ENCODE measurements around the gene R3HDM2.

The R3HDM2 gene

DNA sequence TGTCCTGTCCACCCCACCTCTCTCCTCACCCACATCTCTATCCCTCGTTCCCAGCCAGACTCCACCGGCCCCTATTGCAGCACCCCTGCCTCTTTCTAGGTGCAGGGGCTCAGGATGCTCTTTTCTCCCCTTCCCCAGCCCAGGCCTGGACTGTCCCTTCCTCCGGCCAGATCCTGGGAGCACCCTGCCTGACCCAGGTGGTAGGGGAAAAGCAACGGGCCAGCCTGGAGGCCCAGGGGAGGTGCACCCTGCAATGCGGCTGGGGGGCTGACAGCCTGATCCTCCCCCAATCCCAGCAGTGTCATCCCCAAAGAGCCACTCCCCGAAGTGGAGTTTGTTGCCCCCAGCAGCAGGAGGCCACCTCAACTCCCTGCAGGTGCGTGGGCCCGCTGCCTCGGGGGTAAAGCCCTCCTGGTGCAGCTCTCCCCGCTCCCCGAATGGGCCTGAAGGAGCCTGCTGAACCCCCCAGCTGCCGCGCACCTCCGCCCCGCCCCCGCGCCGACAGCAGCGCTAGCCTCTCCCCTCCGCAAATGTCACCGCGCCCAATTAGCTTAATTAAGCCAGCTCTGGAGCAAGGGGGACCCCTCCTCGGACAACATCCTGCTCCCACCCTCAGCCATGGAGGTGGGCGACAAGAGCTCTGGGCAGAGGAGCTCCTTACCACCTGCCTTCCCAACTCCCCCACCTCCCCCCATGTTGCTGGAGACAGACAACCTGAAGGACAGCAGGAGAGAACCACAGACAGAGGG is 209.5 kb downstream of the R3HDM2 start:
- TF ChIP-seq GATA2 (IDR thresholded peaks at IDR 0.05; ENCODE audit: low read depth, low read length) (no peak), GATA3 (IDR thresholded peaks at IDR 0.05; ENCODE audit: low read depth, low read length) (no peak)

GRCh38 chr12:57220770-57221168 is 210.1 kb downstream of the R3HDM2 start:
- TF ChIP-seq GATA2 (IDR thresholded peaks at IDR 0.05; ENCODE audit: low read depth, low read length) = no peak
- no peak for TF ChIP-seq GATA3 (IDR thresholded peaks at IDR 0.05; ENCODE audit: low read depth, low read length)

- TF ChIP-seq GATA2 (IDR thresholded peaks at IDR 0.05; ENCODE audit: low read depth, low read length) = no peak
- TF ChIP-seq GATA3 (IDR thresholded peaks at IDR 0.05; ENCODE audit: low read depth, low read length) = no peak
Measured at GRCh38 chr12:57219993-57220754, 210.7 kb downstream of the R3HDM2 start.

GRCh38 chr12:57219205-57219992 is 211.4 kb downstream of the R3HDM2 start:
- TF ChIP-seq GATA3 (IDR thresholded peaks at IDR 0.05; ENCODE audit: low read depth, low read length) = no peak
- TF ChIP-seq GATA2 (IDR thresholded peaks at IDR 0.05; ENCODE audit: low read depth, low read length) = no peak

- TF ChIP-seq GATA3 (IDR thresholded peaks at IDR 0.05; ENCODE audit: low read depth, low read length) = no peak
- TF ChIP-seq GATA2 (IDR thresholded peaks at IDR 0.05; ENCODE audit: low read depth, low read length) = no peak
Measured at GRCh38 chr12:57218030-57218853, 212.6 kb downstream of the R3HDM2 start.

- TF ChIP-seq GATA3 (IDR thresholded peaks at IDR 0.05; ENCODE audit: low read depth, low read length) (no peak), GATA2 (IDR thresholded peaks at IDR 0.05; ENCODE audit: low read depth, low read length) (no peak)
Measured at GRCh38 chr12:57216921-57217879, 213.6 kb downstream of the R3HDM2 start.

DNA sequence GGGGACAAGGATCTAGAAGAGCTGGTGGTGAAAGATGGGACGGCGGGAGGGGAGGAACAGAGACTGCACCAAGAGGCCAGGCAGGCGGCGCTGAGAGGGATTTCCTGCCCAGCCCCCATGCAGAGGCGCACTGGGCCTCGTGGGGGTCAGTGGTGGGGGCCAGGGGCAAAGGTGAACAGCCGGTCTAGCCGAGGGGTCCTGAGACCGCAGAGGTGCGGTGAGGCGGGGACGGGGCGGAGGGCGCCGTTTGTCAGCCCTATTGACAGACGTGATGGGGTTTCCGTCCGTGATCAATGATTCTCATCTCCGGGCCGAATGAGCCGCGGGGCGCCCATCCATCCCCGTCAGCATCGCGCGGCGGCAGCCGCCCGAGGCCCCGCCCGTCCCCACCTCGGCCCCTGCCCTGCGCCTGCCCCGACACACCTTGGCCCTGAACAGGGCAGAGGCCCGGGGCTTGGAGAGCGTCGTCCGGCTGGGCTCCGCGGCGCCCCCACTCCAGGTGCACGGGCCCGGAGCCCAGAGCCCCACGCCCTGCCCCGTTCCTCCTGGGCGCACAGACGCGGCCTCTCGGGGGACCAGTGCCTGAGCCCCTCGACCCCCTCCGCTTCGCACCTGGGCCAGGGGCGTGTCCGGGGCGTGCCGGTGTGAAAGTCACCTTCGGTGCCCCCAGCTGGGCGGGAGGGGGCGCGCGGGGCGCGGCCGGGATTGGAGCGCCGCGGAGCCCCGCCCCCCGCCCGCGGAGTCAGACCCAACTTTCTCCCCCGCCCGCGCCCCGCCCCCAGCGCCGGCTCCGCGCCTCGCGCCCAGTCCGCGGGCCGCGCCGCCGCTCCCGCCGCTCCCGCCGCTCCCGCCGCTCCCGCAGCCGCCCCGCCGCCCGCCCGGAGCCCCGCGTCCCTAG is 214.6 kb downstream of the R3HDM2 start, which contains the start of gene NXPH4:
Gene NXPH4, plus strand, starts transcription at position 781 of the 898 bp plus-strand sequence. CDS start 176 bp downstream, outside the sequence.
- TF ChIP-seq GATA3 (IDR thresholded peaks at IDR 0.05; ENCODE audit: low read depth, low read length) (no peak), GATA2 (IDR thresholded peaks at IDR 0.05; ENCODE audit: low read depth, low read length) (no peak)

- TF ChIP-seq GATA3 (IDR thresholded peaks at IDR 0.05; ENCODE audit: low read depth, low read length) = no peak
- no peak for TF ChIP-seq GATA2 (IDR thresholded peaks at IDR 0.05; ENCODE audit: low read depth, low read length)
Measured at GRCh38 chr12:57215668-57216013, 215.2 kb downstream of the R3HDM2 start.

DNA sequence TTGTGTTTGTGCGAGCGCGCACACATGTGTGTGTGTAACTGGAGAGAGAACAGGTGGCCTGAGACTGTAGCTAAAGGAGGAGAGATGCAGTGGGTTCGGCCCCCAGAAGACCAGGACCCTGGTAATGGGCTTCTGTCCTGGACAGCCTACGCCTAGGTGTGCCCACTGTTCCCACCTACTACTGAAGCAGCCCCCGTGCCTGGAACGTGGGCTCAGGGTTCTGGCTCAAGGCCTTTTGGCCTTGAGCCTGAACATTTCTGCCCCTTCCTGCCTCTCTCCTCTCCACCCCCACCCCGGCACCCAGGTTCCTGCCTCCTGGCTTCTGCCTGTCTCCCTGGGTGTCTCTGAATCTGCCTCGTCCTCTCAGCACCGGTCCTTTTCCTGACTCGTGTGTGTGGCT is 215.8 kb downstream of the R3HDM2 start:
- TF ChIP-seq GATA2 (IDR thresholded peaks at IDR 0.05; ENCODE audit: low read depth, low read length) (no peak), GATA3 (IDR thresholded peaks at IDR 0.05; ENCODE audit: low read depth, low read length) (no peak)

DNA sequence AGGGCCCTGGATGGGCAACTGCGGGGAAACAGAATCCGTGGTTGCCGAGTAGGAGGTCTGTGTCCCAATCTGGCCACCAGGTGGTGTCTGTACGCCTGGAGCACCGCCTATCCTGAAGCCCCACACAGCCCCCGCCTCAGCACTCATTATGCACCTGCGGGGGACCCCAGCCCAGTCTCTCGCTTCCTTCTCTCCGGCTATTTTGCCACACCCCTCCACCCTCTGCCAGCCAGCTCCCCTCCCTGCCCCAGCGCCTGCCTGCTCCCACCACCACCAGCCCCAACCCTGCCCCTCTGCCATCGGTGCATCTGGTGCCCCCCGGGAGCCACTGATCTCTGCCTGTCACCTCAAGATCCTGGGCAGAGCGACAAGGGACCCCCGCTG is 216.5 kb downstream of the R3HDM2 start:
- TF ChIP-seq GATA3 (IDR thresholded peaks at IDR 0.05; ENCODE audit: low read depth, low read length) = no peak
- TF ChIP-seq GATA2 (IDR thresholded peaks at IDR 0.05; ENCODE audit: low read depth, low read length) = no peak

- TF ChIP-seq GATA2 (IDR thresholded peaks at IDR 0.05; ENCODE audit: low read depth, low read length) = no peak
- no peak for TF ChIP-seq GATA3 (IDR thresholded peaks at IDR 0.05; ENCODE audit: low read depth, low read length)
Measured at GRCh38 chr12:57213763-57214397, 217.0 kb downstream of the R3HDM2 start.

Data from SH-SY5Y (cell line).